ENCODE measurements around the gene EIF4E1B.

Gene EIF4E1B

DNA sequence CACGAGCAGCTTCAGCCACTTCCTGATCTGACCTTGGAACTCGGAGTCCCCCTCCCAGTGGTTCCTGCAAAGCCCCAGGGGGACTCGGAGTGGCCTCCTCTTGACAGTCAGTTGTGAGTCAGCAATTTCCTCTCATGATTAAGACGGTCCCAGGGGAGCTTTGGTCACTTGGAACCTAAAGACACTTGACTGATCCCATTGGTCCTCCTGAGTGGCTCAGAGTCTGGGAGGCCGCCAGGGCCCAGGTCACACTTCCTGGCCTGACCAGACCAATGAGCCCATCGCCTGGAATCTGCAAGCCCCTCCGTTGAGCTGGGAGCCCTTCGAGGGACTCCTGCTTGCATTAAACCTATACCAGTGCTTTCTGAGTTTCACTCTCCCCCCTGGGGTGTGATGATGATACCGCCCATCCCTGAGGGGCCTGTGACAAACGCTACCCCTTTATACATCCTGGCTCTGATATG, 45.9 kb downstream of the EIF4E1B start:
- Mint-ChIP-seq H3K27ac (no peak overlapping the region), H3K4me1 (ENCODE audit: low read depth) (no peaks in the 10 kb centered on the region), H3K27me3 (peaks cover 68% of the 10 kb centered on the region), H3K4me3 (no peak overlapping the region), H3K36me3 (ENCODE audit: low read depth) (no peaks in the 10 kb centered on the region), H3K9me3 (no peaks in the 10 kb centered on the region)
- intact Hi-C loops (cut with micrococcal nuclease), result no loop called here

DNA sequence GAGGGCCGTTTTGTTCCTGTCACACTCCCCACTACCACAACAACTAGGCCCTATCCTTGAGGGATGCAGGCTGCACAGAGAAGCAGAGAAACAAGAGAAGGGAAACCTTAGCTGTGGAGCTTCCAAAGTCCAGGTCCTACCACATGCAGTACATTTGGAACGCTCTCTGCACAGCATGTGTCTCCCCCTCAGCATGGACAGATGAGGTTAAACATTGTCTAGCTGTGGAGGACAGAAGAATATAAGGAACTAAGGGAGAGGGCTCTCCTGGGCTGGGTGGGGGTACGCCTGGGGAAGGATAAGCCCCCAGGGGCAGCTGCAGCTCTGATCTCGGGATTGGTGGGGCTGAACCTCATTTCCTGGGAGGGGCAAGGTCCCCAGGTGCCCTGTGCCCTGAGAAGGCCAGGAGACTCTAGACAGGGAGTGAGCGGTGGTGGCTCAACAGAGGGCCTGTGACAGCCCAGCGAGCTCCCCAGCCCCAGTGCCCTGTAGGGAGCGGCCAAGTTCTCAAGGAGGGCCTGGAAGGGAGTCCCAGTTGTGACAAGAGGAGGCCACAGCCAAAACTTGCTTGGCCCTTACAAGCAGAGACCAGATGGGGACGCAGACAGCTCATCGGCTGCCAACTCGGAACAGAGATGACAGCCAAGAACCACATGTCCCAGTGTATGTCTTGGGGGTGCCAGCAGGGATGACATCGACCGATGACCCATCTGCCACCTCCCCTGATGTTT, 46.9 kb downstream of the EIF4E1B start:
- H3K27ac Mint-ChIP-seq, result no peak overlapping the region
- H3K9me3 Mint-ChIP-seq, result no peaks in the 10 kb centered on the region
- intact Hi-C loops (cut with micrococcal nuclease), result no loop called here
- H3K4me1 Mint-ChIP-seq (ENCODE audit: low read depth), result no peaks in the 10 kb centered on the region
- H3K27me3 Mint-ChIP-seq, result peaks cover 67% of the 10 kb centered on the region
- no peak overlapping the region for H3K4me3 Mint-ChIP-seq
- no peaks in the 10 kb centered on the region for H3K36me3 Mint-ChIP-seq (ENCODE audit: low read depth)

DNA sequence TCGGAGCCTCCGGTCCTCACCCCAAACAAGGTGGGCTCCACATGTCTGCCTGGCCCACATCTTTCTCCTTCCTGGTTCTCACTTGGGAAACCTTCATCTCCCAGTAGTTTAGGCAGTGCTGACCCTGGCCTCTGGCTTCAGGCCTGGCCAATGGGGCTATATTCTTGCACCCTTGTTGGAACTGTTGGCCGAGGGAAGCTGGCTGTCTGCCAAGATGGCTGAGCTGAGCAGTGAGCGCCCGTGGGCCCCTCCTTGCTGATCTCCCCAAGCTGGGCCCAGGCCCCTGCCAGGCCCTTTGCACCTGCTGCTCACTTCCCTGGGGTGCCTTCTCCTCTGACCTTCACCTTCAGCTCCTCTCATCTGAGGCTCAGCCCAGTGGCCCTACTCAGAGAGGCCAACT, 48.1 kb downstream of the EIF4E1B start:
- Mint-ChIP-seq H3K36me3 (ENCODE audit: low read depth) (no peaks in the 10 kb centered on the region), H3K9me3 (no peaks in the 10 kb centered on the region), H3K27me3 (peaks cover 71% of the 10 kb centered on the region), H3K4me1 (ENCODE audit: low read depth) (no peaks in the 10 kb centered on the region), H3K27ac (no peak overlapping the region), H3K4me3 (no peak overlapping the region)
- intact Hi-C loops (cut with micrococcal nuclease), result no loop called here

DNA sequence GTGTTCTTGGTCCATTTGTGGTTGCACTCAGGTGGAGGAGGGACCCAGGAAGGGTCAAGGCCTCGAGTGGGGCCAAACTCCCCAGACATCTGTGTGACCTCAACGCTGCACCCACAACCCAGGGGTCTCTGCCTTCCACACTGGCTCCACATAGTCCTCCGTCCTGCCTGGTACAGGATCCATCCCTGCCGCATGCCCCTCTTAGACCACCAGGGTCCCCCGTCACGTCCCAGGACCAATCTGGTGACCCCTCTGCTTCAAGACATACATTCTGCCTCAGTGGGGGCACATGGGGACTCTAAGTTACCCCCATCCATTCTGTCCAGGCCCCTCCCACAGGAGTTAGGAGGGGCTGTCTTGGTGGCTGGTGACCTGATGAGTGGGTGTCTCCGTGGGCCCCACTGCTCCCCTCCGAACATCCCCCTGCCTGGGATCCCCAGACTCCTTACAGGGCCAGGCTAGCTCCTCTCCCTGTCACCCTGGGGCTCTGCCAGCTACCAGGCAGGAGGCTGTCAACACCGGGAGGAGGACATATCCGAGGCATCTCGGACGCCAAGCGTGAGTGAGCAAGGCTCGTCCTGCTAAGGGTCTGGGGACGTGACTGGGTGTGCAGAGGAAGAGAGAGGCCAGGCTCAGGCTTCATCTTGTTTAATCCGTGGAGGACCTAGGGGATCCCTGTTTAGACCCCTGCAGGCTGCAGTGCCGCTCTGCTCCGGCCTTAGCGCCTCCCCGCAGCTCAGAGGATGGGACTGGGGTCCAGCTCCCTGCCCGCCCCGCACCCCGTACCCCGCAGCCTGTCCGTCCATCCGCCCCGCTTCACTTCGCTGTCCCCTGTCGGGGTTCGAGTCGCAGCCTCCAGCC, 49.1 kb downstream of the EIF4E1B start:
- H3K4me1 Mint-ChIP-seq (ENCODE audit: low read depth), result no peaks in the 10 kb centered on the region
- no peaks in the 10 kb centered on the region for H3K36me3 Mint-ChIP-seq (ENCODE audit: low read depth)
- intact Hi-C loops (cut with micrococcal nuclease), result no loop called here
- peaks cover 73% of the 10 kb centered on the region for H3K27me3 Mint-ChIP-seq
- no peaks in the 10 kb centered on the region for H3K9me3 Mint-ChIP-seq
- H3K4me3 Mint-ChIP-seq, result no peak overlapping the region
- no peak overlapping the region for H3K27ac Mint-ChIP-seq

DNA sequence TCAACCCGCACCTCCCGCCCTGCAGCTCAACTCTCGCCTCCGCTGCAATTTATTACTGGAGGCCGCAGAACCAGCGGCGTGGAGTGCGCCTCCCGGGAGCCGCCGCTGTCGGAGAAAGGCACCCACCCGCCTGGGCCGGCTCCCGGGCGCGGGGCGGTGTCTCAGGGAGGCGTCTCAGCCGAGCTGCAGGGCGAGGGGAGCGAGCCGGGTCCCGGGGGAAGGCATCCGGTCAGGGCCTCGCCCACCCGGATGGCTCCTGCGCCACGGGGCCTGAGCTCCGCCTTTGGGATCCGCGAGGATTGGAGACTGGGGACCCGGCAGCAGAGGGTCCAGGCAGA, 49.7 kb downstream of the EIF4E1B start:
- H3K9me3 Mint-ChIP-seq, result peaks cover 6% of the 10 kb centered on the region
- H3K27me3 Mint-ChIP-seq, result peaks cover 79% of the 10 kb centered on the region
- H3K27ac Mint-ChIP-seq, result no peak overlapping the region
- H3K36me3 Mint-ChIP-seq (ENCODE audit: low read depth), result no peaks in the 10 kb centered on the region
- intact Hi-C loops (cut with micrococcal nuclease), result no loop called here
- H3K4me3 Mint-ChIP-seq, result no peak overlapping the region
- no peaks in the 10 kb centered on the region for H3K4me1 Mint-ChIP-seq (ENCODE audit: low read depth)

DNA sequence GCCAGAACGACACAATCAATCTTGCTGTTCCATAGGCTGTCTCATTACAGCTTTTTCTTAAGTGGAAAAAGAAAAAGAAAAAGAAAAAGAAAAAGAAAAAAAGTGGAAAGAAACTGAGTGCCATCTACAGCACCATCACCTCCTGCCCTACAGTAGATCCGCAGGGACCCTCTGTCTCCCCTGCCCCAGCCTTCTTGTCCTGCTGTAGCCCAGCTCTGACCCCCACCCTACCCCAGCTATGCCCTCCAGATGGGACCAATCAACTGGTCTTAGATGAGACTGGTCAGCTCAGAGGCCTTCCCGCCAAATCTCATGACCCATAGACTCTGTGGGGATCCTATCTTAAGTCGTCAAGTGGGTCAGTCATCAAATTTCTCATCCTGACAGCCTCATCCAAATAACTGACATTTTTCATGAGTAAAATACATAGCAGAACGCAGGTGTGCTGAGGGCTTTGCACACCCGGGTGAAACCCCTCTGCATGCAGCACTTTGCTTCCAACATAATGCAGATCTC, 51.6 kb downstream of the EIF4E1B start:
- Mint-ChIP-seq H3K4me3 (no peak overlapping the region), H3K36me3 (ENCODE audit: low read depth) (no peaks in the 10 kb centered on the region), H3K27me3 (peaks cover 82% of the 10 kb centered on the region), H3K4me1 (ENCODE audit: low read depth) (no peaks in the 10 kb centered on the region), H3K27ac (no peak overlapping the region), H3K9me3 (peaks cover 9% of the 10 kb centered on the region)
- intact Hi-C loops (cut with micrococcal nuclease), result no loop called here

DNA sequence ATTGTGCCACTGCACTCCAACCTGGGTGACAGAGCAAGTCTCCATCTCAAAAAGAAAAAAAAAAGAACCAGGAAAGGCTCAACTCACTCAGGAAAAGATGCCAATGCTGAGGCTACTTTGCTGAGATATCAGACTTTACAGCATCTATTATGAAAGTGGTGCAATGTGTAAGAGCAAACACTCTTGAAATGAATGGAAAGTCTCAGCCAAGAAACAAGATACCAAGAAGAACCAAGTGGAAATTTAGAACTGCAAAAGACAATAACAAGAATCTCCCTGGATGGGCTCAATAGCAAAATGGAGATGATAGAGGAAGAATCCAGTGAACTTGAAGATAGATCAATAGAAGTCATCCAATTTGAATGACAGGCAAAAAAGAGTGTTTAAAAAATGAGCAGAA, 54.5 kb downstream of the EIF4E1B start:
- H3K27me3 Mint-ChIP-seq, result peaks cover 61% of the 10 kb centered on the region
- H3K9me3 Mint-ChIP-seq, result peaks cover 9% of the 10 kb centered on the region
- H3K36me3 Mint-ChIP-seq (ENCODE audit: low read depth), result no peaks in the 10 kb centered on the region
- H3K27ac Mint-ChIP-seq, result no peak overlapping the region
- H3K4me1 Mint-ChIP-seq (ENCODE audit: low read depth), result no peaks in the 10 kb centered on the region
- intact Hi-C loops (cut with micrococcal nuclease), result no loop called here
- H3K4me3 Mint-ChIP-seq, result no peak overlapping the region

DNA sequence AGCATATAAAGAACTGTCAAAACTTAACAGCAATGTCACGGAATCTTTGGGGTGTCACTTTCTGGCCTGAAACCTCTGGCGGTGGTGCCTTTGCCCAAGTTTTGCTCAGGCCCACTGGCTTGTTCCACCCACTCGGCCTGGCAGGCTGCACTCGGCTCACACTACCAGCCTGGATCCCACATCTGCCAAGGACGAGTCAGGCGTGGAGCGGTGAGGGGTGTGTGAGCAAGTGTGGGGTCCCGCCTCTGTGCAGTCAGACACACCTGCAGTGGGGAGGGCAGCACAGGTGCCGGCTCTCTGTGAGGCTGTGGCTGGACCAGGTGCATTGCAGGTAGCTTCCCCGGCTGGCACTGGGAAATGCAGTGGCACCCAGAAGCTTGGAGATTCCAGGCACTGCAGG, 56.8 kb downstream of the EIF4E1B start:
- Mint-ChIP-seq H3K27ac (no peak overlapping the region), H3K27me3 (peaks cover 58% of the 10 kb centered on the region), H3K9me3 (peaks cover 9% of the 10 kb centered on the region), H3K4me3 (no peak overlapping the region), H3K4me1 (ENCODE audit: low read depth) (no peaks in the 10 kb centered on the region), H3K36me3 (ENCODE audit: low read depth) (no peaks in the 10 kb centered on the region)
- intact Hi-C loops (cut with micrococcal nuclease), result no loop called here

DNA sequence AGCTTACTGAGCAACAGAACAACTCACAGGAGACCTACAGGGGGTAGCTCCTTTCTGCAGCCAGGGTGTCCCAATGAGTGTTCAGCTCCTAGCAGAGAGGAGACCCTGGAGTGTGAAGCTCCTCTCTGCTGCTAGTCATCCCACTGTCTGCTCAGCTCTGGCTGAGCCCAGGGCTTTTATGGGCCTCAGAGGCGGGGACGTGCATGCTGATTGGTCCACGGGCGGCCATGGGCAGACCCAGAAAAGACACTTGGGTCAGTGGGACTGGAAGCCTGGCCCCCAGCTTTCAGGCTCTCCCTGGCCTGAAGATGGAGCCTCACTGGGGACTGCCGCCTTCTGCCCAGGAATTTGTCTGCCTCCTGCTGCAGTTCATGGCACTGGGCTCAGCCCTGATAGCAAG, 57.4 kb downstream of the EIF4E1B start:
- no peak overlapping the region for H3K27ac Mint-ChIP-seq
- peaks cover 57% of the 10 kb centered on the region for H3K27me3 Mint-ChIP-seq
- no peaks in the 10 kb centered on the region for H3K36me3 Mint-ChIP-seq (ENCODE audit: low read depth)
- no peak overlapping the region for H3K4me3 Mint-ChIP-seq
- H3K4me1 Mint-ChIP-seq (ENCODE audit: low read depth), result peaks cover under 1% of the 10 kb centered on the region
- intact Hi-C loops (cut with micrococcal nuclease), result no loop called here
- peaks cover 9% of the 10 kb centered on the region for H3K9me3 Mint-ChIP-seq

DNA sequence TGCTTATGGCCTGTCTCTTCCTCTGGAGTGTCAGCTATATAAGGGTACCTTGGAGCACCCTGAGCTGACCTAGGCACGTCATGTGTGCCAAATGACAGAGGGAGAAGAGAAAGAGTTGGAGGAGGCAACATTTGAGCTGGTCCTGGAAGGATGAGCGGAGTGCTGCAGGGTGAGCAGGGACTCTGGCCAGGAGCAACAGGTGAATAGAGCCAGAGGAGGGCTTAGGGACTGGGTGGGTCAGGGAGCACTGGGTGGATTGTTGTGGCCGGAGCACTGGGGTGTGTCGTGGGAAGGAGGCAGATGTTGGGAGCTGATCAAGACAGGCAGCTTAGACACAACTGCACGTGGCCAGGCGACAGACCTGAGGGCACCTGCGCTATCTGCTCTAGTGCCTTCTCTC, 60.4 kb downstream of the EIF4E1B start:
- H3K27me3 Mint-ChIP-seq, result peaks cover 64% of the 10 kb centered on the region
- peaks cover 11% of the 10 kb centered on the region for H3K4me1 Mint-ChIP-seq (ENCODE audit: low read depth)
- H3K4me3 Mint-ChIP-seq, result no peak overlapping the region
- no peaks in the 10 kb centered on the region for H3K9me3 Mint-ChIP-seq
- no peaks in the 10 kb centered on the region for H3K36me3 Mint-ChIP-seq (ENCODE audit: low read depth)
- H3K27ac Mint-ChIP-seq, result no peak overlapping the region
- intact Hi-C loops (cut with micrococcal nuclease), result no loop called here

DNA sequence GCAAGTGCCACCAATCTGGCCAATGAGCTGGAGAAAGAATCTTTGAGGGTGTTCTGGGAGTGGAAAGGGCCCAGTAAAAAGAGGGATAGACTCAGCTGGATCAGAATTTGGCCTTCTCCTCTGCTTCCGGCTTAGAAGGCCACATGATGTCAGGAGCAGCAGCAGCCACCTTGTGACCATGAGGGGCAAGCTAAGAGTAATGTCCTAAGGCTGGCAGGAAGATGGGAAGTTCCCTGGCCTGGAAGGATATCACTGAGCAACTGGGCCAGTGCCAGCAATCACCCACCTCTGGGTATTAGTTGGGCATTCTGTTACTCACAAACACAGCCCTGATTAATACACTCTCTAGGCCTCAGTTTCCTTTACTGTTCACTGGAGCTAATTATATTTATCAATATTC, 61.0 kb downstream of the EIF4E1B start:
- peaks cover 11% of the 10 kb centered on the region for H3K4me1 Mint-ChIP-seq (ENCODE audit: low read depth)
- no peak overlapping the region for H3K4me3 Mint-ChIP-seq
- no peaks in the 10 kb centered on the region for H3K9me3 Mint-ChIP-seq
- no peaks in the 10 kb centered on the region for H3K36me3 Mint-ChIP-seq (ENCODE audit: low read depth)
- H3K27me3 Mint-ChIP-seq, result peaks cover 69% of the 10 kb centered on the region
- no peak overlapping the region for H3K27ac Mint-ChIP-seq
- intact Hi-C loops (cut with micrococcal nuclease), result no loop called here

DNA sequence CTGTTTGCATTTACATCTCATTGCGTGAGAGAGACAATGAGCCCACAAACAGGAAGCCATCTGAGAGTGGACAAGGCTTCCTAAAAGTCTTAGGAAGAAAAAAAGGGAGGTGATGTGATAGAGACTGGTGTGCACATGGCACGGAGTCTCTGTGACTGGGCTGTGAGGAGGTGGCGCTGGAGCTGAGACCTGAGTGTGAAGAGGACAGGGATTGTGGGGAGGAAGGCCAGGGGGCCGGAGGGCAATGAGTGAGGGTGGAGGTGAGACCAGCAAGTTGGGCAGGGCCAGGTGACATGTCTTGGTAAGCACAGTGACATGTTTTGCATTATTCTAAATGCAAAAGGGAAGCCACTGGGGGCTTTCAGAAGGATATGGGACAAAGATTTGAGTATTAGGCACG, 61.9 kb downstream of the EIF4E1B start:
- Mint-ChIP-seq H3K4me3 (no peak overlapping the region), H3K27me3 (peaks cover 74% of the 10 kb centered on the region), H3K9me3 (no peaks in the 10 kb centered on the region), H3K4me1 (ENCODE audit: low read depth) (peaks cover 11% of the 10 kb centered on the region), H3K27ac (no peak overlapping the region), H3K36me3 (ENCODE audit: low read depth) (no peaks in the 10 kb centered on the region)
- intact Hi-C loops (cut with micrococcal nuclease), result no loop called here

DNA sequence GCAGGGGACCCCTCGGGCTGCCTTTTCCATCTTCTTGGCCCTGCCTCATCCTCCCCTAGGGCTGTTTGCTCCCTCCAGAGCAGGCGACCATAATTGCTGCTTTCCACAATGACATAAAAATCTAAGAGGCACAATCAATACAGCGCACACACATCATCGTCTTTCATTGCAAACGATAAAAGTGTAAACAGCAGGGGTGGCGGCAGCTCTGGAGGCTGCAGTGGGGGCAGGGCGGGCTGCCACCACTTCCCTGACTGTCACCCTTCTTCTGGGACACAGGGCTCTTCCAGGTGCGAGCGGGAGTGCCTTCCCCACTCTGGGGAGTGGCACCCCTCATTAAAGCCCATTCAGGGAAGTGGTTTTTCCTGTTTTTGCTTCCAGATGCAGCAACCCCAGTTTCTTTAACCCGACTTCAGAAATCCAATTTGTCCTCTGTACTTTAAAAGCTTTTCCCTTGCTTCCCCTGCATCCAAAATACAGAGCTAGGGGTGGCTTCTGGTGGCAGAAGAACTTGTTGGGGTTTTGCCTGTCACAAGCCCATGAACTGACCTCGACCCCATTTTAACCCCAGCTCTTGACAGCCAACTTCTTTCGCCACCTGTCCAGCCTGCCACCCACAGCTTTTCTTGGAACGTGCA, 62.5 kb downstream of the EIF4E1B start:
- Mint-ChIP-seq H3K9me3 (no peaks in the 10 kb centered on the region), H3K27me3 (peaks cover 80% of the 10 kb centered on the region), H3K27ac (no peak overlapping the region), H3K4me1 (ENCODE audit: low read depth) (peaks cover 11% of the 10 kb centered on the region), H3K4me3 (no peak overlapping the region), H3K36me3 (ENCODE audit: low read depth) (no peaks in the 10 kb centered on the region)
- intact Hi-C loops (cut with micrococcal nuclease), result no loop called here

DNA sequence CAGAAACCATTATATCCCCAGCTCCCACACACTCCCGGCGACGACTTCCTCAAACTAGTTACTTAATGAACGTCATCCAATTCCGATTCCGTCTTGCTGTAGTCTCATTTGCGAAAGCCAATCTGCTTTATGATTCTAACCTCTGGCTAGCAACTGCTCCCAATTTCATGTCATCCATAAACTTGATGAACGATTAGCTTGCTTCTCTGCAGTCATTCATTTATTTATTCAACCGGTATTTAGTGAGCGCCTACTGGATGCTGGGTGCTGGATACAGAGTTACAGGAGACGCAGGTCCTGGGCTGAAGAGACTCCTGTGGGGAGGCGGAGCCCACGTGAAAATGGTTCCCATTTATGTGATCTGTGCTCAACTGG, 63.0 kb downstream of the EIF4E1B start:
- H3K27ac Mint-ChIP-seq, result no peak overlapping the region
- intact Hi-C loops (cut with micrococcal nuclease), result no loop called here

More for the DNA sequence above, 63.0 kb downstream of the EIF4E1B start:
- Mint-ChIP-seq H3K4me3 (no peak overlapping the region), H3K4me1 (ENCODE audit: low read depth) (peaks cover 11% of the 10 kb centered on the region), H3K27me3 (peaks cover 85% of the 10 kb centered on the region), H3K36me3 (ENCODE audit: low read depth) (no peaks in the 10 kb centered on the region), H3K9me3 (no peaks in the 10 kb centered on the region)
